H7 (cell line): Measurements from ENCODE around the gene TMEM135. TPM values are rescaled to one million over a fixed set of nuclear protein-coding genes. Genes with fewer than 3 reads are reported as not detected.

ENCODE experiments used
- DNase-seq: peaks from one replicate; pipeline ENCODE4 v3.0.0; 2012
- H3K27me3 ChIP-seq: 2 replicates; pipeline ENCODE4 v1.6.0; 2011; ENCODE audit warnings: mild to moderate bottlenecking, low read length; ENCODE audit not compliant: control insufficient read depth, insufficient read depth
- H3K36me3 ChIP-seq: replicated peaks from 2 replicates; pipeline ENCODE4 v1.5.1; 2011; ENCODE audit warnings: low read length; ENCODE audit not compliant: control insufficient read depth, insufficient read depth
- H3K4me3 ChIP-seq: 2 replicates; pipeline ENCODE4 v1.5.1; 2011; ENCODE audit warnings: low read depth, mild to moderate bottlenecking, control low read depth, low read length, moderate library complexity; ENCODE audit not compliant: insufficient read depth
- total RNA-seq: library from RNA; depleted of rRNA; stranded (reverse); fragments of >200 nt; shearing (Covaris generic); gene quantifications from 2 replicates; pipeline ENCODE4 v1.2.3, GENCODE V29; 2014

Gene TMEM135
- total RNA-seq, 1 experiment from 2014 or later, result 27.9 TPM

DNA sequence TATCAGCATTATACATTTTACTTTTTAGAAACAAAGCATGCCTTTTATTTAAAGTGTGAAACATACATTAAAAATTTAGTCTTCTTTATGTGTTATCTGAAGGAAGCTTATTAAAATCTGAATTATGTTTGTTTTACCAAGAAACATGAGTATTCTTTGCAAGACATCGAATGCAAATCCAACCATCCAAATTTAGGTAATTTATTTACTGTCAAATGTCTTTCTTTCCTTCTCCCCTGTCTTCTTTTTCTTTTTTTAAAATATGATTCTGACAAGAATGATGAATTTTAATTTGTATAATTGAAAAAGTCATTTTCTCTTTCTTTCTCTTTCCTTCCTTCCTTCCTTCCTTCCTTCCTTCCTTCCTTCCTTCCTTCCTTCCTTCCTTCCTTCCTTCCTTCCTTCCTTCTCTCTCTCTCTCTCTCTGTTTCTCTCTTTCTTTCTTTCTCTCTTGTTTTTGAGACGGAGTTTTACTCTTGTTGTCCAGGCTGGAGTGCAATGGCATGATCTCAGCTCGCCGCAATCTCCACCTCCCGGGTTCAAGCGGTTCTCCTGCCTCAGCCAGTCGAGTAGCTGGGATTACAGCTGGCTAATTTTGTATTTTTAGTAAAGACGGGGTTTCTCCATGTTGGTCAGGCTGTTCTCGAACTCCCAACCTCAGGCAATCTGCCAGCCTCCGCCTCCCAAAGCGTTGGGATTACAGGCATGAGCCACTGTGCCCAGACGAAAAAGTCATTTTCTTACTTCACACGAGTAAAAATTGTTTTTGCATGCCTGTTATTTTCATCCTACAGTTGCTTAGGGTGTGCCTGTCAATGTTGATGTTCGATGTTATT lies 157.5 kb downstream of the TMEM135 start:
- no peak overlapping the region for H3K4me3 ChIP-seq
- DNase-seq, result no peak
- no peaks in the 10 kb centered on the region for H3K36me3 ChIP-seq
- no peaks in the 10 kb centered on the region for H3K27me3 ChIP-seq

DNA sequence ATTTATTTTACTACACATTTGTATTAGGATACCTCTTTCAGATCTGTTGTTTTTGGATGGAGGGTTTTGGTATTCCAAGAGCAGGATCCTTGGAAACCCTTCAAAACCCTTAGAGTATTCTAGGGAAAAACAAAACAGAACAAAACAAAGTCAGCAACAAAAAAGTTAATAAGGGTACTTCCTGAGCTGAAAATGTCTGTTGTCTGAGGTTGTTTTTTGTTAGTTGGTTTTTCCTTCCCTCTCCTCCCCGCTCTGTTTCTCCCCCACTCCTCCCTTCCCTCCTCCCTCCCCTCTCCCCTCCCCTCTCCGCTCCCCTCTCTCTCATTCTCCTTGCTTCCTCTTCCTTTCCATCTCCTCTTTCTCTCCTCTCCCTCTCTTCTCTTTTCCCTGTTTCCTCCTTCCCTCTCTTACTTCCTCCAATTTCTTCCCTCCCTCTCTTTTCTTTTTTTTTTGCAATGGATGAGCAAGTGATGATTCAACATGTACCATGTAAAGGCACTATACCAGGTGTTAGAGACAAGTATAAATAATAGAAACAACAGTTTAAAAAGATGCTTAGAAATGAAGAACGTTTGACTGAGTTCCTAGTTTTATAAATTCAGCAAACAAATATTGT lies 160.6 kb downstream of the TMEM135 start:
- Histone ChIP-seq H3K4me3 (no peak overlapping the region), H3K36me3 (no peaks in the 10 kb centered on the region), H3K27me3 (no peaks in the 10 kb centered on the region)
- DNase-seq, result peak; percentile 16

DNA sequence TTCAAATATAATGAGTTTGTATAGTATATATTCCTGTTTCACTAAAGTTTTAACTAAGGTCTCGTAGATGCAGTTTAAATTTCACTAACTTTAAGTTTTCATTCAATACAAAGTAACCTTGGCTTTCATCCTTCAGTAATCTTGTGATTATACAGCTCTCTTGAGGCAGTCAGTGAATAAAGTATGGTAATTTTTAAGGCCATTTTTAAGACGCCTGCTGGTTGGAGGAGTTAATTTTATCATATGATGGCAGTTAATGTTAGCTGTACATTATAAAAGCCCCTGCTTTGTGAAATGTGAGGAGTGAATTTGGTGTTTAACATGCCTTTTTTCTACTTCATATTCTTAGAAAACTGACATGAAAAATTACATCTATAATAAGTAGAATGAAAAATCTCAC lies 163.6 kb downstream of the TMEM135 start:
- H3K4me3 ChIP-seq, result no peak overlapping the region
- no peaks in the 10 kb centered on the region for H3K36me3 ChIP-seq
- H3K27me3 ChIP-seq, result no peaks in the 10 kb centered on the region
- no peak for DNase-seq

DNA sequence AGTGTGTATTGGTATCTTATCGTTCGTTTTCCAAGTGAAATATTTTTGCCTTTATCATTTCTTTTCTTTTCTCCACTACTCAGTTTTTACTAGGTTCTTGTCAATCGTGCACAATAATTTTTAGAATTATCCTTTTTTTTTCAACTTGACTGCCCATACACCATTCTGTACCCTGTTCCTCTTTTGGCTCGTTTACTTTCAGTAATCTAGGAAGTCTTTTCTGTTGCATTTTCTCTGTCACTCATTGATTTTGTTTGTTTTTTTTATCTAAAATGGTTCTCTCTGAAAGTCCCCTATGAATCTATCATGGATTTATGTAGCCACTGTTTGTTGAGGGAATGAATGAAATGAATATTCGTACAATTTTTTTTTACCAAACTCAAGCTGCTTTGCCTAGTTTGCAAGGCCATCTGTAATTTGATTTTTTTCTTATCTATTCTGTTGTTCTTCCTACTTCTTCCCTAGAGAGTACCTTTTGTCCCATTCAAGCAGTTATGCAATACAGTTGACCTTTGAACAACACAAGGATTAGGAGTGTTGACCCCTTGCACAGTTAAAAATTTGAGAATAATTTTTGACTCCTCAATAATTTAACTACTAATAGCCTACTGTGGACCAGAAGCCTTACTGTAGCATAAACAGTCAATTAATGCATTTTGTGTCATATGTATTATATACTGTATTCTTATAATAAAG lies 166.3 kb downstream of the TMEM135 start:
- Histone ChIP-seq H3K4me3 (no peak overlapping the region), H3K36me3 (no peaks in the 10 kb centered on the region), H3K27me3 (no peaks in the 10 kb centered on the region)
- DNase-seq, result no peak

DNA sequence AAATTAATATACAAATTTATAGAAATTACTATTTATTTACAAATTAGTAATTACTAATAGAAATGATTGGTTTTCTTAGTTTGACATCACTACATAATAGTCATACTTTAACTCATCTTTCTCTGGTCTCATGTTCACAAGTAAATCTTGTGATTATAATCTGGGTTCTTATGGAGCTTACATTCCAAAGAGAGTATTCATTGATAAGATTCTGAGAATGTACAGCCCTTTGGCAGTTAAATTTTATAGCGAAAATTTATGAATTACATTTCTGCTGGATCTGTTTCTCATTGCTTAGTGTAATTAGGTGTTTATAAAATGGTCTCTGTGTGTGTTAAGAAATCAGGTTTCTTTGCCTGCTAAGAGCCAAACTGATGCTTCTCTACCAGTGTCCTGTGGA lies 175.2 kb downstream of the TMEM135 start:
- Histone ChIP-seq H3K27me3 (no peaks in the 10 kb centered on the region), H3K36me3 (no peaks in the 10 kb centered on the region), H3K4me3 (no peak overlapping the region)
- no peak for DNase-seq

DNA sequence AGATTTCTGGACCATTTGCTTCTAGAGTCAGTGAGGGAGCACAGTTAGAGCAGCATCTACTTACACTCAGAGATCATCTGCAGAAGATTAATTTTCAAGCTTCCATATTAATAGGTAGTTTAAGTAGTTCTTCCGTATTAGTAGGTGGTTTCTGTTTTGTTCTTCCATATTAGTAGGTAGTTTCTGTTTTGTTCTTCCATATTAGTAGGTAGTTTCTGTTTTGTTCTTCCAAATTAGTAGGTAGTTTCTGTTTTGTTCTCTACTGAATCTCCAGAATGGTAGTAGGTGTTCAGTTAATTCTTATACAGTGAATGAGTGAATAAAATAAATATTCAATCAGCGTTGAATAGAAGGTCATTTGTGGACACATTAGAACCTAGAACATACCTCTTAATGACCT lies 175.7 kb downstream of the TMEM135 start:
- no peak for DNase-seq
- Histone ChIP-seq H3K27me3 (no peaks in the 10 kb centered on the region), H3K4me3 (no peak overlapping the region), H3K36me3 (no peaks in the 10 kb centered on the region)

DNA sequence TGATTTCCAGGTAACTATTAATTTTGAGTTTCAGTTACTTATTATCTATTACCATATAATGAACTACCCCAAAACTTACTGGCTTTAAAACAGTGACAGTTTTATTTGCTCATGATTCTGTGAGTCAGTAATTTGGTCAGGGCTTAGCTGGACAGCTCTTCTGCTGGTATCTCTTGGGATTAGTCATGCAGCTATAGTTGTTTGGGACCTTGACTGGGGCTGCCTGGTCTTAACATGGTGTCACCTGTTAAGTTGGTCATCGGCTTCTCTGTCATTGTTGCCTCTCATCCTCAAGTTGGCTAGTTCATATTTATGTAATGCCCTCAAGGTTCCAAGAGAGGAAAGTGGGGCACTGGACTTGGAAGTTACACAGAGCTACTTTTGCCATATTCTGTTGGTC lies 177.5 kb downstream of the TMEM135 start:
- DNase-seq, result no peak
- H3K36me3 ChIP-seq, result no peaks in the 10 kb centered on the region
- no peak overlapping the region for H3K4me3 ChIP-seq
- no peaks in the 10 kb centered on the region for H3K27me3 ChIP-seq

DNA sequence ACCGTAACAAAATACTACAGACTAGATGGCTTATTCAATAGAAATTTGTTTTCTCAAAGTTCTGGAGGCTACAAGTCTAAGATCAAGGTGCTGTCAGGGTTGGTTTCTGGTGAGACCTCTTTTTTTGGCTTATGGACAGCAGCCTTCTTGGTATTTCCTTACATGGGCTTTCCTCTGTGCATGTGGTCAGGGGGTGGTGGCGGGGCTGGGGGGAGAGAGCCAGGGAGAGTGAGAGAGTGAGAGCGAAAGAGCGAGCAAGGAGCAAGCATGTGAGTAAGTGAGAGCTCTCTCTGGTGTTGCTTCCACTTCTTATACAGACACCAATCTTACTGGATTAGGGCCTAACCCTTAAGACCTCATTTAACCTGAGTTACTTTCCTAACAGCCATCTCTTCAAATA lies 181.5 kb downstream of the TMEM135 start:
- Histone ChIP-seq H3K36me3 (no peaks in the 10 kb centered on the region), H3K4me3 (no peak overlapping the region), H3K27me3 (no peaks in the 10 kb centered on the region)
- DNase-seq, result peak; percentile 34

DNA sequence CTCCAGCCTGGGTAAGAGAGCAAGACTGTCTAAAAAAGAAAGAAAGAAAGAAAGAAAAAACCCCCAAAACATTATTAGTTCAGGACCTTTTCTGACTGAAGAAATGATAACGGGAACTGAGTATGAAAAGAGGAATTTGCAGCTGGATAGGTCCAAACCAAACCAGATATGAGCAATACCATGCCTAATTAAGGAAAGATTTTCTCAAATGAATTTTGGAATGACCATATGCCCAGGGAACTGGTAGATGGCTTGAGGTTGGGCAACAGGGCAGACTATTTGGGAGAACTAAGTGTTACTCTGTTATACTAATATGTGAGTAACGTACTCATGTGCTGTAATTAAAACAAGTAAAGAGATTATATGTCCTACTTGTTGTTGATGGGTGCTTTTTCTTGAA lies 186.1 kb downstream of the TMEM135 start:
- DNase-seq, result no peak
- H3K27me3 ChIP-seq, result no peaks in the 10 kb centered on the region
- no peaks in the 10 kb centered on the region for H3K36me3 ChIP-seq
- H3K4me3 ChIP-seq, result no peak overlapping the region

DNA sequence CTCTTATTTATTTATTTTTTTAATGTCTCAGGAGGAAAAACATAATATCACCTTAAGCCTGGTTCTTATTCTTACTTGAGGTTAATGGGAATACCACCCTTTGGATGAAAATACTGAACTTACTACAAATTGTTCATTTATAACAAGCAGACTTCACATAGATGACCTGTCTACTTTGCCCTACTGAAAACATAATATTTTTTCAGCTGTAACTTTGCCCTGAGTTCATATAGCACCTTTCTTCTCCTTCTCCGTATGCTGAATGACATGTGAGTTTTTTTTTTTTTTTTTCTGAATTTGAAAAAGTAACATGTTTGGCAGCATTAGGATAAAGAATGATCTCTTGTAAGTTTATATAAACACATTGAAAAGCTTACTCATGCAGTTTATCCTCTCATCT lies 186.8 kb downstream of the TMEM135 start:
- DNase-seq, result no peak
- Histone ChIP-seq H3K36me3 (no peaks in the 10 kb centered on the region), H3K4me3 (no peak overlapping the region), H3K27me3 (no peaks in the 10 kb centered on the region)

DNA sequence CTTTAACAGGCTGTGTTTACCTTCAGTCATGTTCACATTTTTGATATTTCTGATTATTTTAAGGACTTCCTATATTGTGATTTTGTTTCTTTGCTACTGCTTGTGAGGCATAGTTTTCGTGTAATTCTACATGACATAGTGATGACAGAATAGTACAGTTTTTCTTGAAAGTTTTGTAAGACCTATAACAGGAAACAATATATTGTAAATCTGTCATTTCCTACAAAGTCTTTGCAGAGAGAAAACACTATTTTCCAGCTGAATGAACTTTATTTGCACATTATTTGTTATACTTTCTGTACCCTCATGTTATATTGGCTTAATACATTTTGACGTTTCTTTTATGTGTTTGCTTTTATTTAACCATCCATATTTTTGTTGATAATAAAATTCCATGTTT lies 191.1 kb downstream of the TMEM135 start:
- DNase-seq, result no peak
- no peaks in the 10 kb centered on the region for H3K27me3 ChIP-seq
- no peak overlapping the region for H3K4me3 ChIP-seq
- H3K36me3 ChIP-seq, result no peaks in the 10 kb centered on the region

DNA sequence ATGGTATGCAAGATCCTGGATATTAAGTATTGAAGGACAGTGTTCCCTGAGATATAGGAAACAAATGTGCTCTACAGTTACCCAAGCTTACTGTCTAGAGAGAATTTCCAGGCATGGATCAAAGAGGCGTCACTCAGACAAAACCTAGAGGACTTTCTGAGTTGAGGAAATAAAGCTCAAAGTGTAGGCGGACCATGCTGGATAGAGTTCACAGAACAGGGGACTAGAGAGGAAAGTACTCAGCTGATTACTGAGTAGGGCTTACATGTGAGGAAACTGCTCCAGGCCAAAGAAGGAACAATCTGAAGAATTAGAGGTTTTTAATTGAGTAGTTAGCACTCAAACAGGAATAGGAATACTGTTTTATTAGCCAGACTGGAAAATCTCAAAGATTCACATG lies 193.3 kb downstream of the TMEM135 start:
- no peak for DNase-seq
- H3K36me3 ChIP-seq, result no peaks in the 10 kb centered on the region
- H3K4me3 ChIP-seq, result no peak overlapping the region
- H3K27me3 ChIP-seq, result no peaks in the 10 kb centered on the region

DNA sequence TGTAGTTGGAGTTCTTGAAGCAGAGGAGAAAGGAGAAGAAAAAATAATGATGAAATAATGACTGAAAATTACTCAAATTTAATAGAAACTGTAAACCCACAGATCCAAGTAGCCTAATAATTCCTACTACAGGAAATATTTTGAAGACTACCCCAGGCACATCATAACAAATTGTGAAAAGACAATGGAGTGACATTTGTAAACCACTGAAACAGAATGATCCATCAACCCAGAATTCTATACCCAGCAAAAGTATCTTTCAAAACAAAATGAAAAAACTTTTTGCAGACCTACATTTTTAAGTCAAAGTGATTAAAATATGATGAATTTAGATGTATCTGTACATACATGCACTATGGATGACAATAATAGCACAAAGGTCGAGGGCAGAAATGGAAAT lies 194.6 kb downstream of the TMEM135 start:
- Histone ChIP-seq H3K36me3 (no peaks in the 10 kb centered on the region), H3K27me3 (no peaks in the 10 kb centered on the region), H3K4me3 (no peak overlapping the region)
- no peak for DNase-seq

DNA sequence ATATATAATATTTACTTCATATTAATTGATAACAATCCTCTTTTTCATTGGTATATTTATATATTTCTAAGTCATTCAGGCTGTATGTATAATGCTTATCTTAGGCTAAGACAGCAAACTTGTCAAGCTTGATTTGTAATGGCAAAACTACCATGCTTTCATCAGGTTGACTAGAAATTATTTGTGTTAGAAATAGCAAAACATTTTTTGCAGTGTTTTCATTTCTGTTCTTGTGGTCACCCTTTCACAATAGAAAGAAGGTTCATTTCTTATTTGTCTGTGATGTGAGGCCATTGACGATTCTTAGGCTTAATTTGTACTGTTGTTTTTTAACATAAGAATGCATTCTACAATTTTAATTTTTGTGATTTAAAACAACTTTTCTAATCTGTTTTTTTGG lies 197.6 kb downstream of the TMEM135 start:
- Histone ChIP-seq H3K36me3 (no peaks in the 10 kb centered on the region), H3K27me3 (no peaks in the 10 kb centered on the region), H3K4me3 (no peak overlapping the region)
- no peak for DNase-seq

DNA sequence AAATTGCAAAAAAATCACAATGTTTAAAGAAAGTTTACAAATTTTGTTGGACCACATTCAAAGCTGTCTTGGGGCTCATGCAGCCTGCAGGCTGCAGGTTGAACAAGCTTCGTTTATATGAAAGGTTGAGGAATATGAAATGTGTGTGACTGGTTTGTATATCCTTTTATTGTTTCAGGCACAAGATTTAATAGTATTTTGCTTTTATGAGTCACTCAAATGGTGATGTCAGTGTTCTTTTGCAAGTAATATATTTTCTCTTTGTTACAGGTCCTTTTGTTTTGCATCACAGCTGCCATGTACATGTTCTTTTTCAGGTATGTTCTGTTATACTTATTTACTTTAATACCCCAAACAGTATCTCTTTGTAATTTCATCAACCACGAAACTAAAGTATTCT lies 198.6 kb downstream of the TMEM135 start:
- no peak for DNase-seq
- Histone ChIP-seq H3K27me3 (no peaks in the 10 kb centered on the region), H3K36me3 (no peaks in the 10 kb centered on the region), H3K4me3 (no peak overlapping the region)
